ENCODE data around the gene ADCK1. TPM values are rescaled to one million over a fixed set of nuclear protein-coding genes. Genes with fewer than 3 reads are reported as not detected.

The ADCK1 gene
- total RNA-seq, 1 experiment from 2014 or later = 12.2 TPM

DNA sequence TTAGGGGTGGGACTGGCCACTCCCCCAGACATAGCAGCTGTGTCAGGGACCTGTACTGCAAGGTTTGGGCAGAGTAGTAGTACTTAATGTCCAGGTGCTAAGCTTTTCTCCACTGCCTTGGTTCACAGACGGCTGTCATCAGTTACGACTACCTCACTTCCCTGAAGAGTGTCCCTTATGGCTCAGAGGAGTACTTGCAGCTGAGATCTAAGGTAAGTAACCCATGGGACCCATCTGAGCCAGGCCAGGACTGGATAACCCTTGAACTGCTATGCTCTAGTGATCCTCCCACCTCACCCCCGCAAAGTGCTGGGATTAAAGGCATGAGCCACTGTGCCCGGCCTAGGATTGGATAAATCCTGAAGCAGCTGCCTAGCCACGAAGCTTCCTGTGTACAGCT, 22.4 kb downstream of the ADCK1 start:
- H3K18ac ChIP-seq (ENCODE audit: insufficient read length, low read depth, low read length) = no peak overlapping the region
- H3T11ph ChIP-seq (ENCODE audit: low read length) = no peak overlapping the region
- H3K23me2 ChIP-seq (ENCODE audit: insufficient read length, low read depth, low read length, poor library complexity, severe bottlenecking) = no peaks in the 10 kb centered on the region
- WGBS (ENCODE audit: extremely low coverage, insufficient read length, low lambda C conversion rate) = no CpG with 5 or more reads among the region's 5 CpGs
- H3K4me2 ChIP-seq (ENCODE audit: insufficient read depth, insufficient read length, low read length) = no peak overlapping the region
- Mint-ChIP-seq H3K4me3 (no peak overlapping the region), H3K36me3 (ENCODE audit: insufficient read depth in 1 of 3, low read depth in 3 of 3) (peaks cover 0 to 21% (median 7%) of the 10 kb centered on the region in 3 experiments; a peak in 2 of 7 replicates), H3K27ac (no peak overlapping the region), H3K9me3 (no peaks in the 10 kb centered on the region; a peak in 2 of 5 replicates), H3K27me3 (ENCODE audit: low read depth) (no peaks in the 10 kb centered on the region), H3K4me1 (no peaks in the 10 kb centered on the region)
- no peak for DNase-seq
- no peak overlapping the region for H3K14ac ChIP-seq (ENCODE audit: insufficient read depth, low read length)
- H4K91ac ChIP-seq (ENCODE audit: insufficient read length, low read depth, low read length) = no peak overlapping the region
- no peaks in the 10 kb centered on the region for H3K27me3 ChIP-seq (ENCODE audit: insufficient read depth, low read length)
- H3K79me1 ChIP-seq (ENCODE audit: insufficient read depth, low read depth, low read length, poor library complexity, severe bottlenecking) = no peaks in the 10 kb centered on the region
- no peak overlapping the region for H4K5ac ChIP-seq (ENCODE audit: insufficient read length, low read depth, low read length)
- H3K9ac ChIP-seq (ENCODE audit: extremely low read depth, insufficient read length, low read length) = no peak overlapping the region
- H3K27ac ChIP-seq (ENCODE audit: insufficient read length, low read depth, low read length) = no peak overlapping the region
- TF ChIP-seq, protein P1, sequence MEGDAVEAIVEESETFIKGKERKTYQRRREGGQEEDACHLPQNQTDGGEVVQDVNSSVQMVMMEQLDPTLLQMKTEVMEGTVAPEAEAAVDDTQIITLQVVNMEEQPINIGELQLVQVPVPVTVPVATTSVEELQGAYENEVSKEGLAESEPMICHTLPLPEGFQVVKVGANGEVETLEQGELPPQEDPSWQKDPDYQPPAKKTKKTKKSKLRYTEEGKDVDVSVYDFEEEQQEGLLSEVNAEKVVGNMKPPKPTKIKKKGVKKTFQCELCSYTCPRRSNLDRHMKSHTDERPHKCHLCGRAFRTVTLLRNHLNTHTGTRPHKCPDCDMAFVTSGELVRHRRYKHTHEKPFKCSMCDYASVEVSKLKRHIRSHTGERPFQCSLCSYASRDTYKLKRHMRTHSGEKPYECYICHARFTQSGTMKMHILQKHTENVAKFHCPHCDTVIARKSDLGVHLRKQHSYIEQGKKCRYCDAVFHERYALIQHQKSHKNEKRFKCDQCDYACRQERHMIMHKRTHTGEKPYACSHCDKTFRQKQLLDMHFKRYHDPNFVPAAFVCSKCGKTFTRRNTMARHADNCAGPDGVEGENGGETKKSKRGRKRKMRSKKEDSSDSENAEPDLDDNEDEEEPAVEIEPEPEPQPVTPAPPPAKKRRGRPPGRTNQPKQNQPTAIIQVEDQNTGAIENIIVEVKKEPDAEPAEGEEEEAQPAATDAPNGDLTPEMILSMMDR (conservative IDR thresholded peaks at IDR 0.05) = no peak
- no peak overlapping the region for H2BK5ac ChIP-seq (ENCODE audit: insufficient read length, low read length)
- no peak overlapping the region for H4K8ac ChIP-seq (replicated peaks; ENCODE audit: insufficient read length, low read depth, low read length)
- H2BK20ac ChIP-seq (ENCODE audit: low read depth, low read length, poor library complexity, severe bottlenecking) = no peak overlapping the region
- H2BK12ac ChIP-seq (ENCODE audit: insufficient read length, low read depth, low read length) = no peak overlapping the region
- H3K79me2 ChIP-seq (ENCODE audit: insufficient read depth, low read length) = no peaks in the 10 kb centered on the region
- no peak overlapping the region for H2BK15ac ChIP-seq (ENCODE audit: low read depth, low read length)
- no peak overlapping the region for H2AFZ ChIP-seq (ENCODE audit: low read length)
- H3K4ac ChIP-seq (ENCODE audit: low read depth, low read length) = no peak overlapping the region
- H3K23ac ChIP-seq (ENCODE audit: insufficient read length, low read depth, low read length) = no peak overlapping the region
- H3K4me1 ChIP-seq (ENCODE audit: insufficient read depth, low read length) = no peaks in the 10 kb centered on the region
- no peaks in the 10 kb centered on the region for H3K9me3 ChIP-seq (ENCODE audit: control insufficient read depth, low read depth, low read length)
- H4K20me1 ChIP-seq (ENCODE audit: control insufficient read depth, insufficient read depth, insufficient read length) = no peaks in the 10 kb centered on the region
- no peak overlapping the region for H2BK120ac ChIP-seq (ENCODE audit: low read depth, low read length, poor library complexity, severe bottlenecking)
- no peak overlapping the region for H2AK5ac ChIP-seq (ENCODE audit: insufficient read length, low read length)
- H3K56ac ChIP-seq (ENCODE audit: insufficient read length, low read depth, low read length) = no peak overlapping the region
